Lower lobe of right lung (tissue), 2 donors: ENCODE measurements around the gene HPSE2. TPM values are rescaled to one million over a fixed set of nuclear protein-coding genes. Genes with fewer than 3 reads are reported as not detected.

ENCODE experiments used
- ATAC-seq, 2 donors: fragments of 200-7000 bp; cut with Tn5 transposase; one replicate each; pipeline ENCODE4 v1.9.1; 2020 to 2022; ENCODE audit warnings: mild to moderate bottlenecking in 2 of 2, moderate library complexity in 2 of 2
- DNase-seq: peaks from one replicate; pipeline ENCODE4 v3.0.0-alpha.2; 2020
- H3K27ac ChIP-seq: fragments of 200-600 bp; one replicate; pipeline ENCODE4 v1.8.0; 2022
- H3K27me3 ChIP-seq: fragments of 200-600 bp; one replicate; pipeline ENCODE4 v1.8.0; 2022; ENCODE audit warnings: low read depth
- H3K36me3 ChIP-seq: fragments of 200-600 bp; one replicate; pipeline ENCODE4 v1.8.0; 2022; ENCODE audit warnings: mild to moderate bottlenecking
- H3K4me1 ChIP-seq: fragments of 200-600 bp; one replicate; pipeline ENCODE4 v1.8.0; 2022
- H3K4me3 ChIP-seq: fragments of 200-600 bp; one replicate; pipeline ENCODE4 v1.8.0; 2022; ENCODE audit warnings: mild to moderate bottlenecking
- H3K9me3 ChIP-seq: fragments of 200-600 bp; one replicate; pipeline ENCODE4 v1.8.0; 2022
- CTCF ChIP-seq: fragments of 200-600 bp; IDR thresholded peaks from one replicate; pipeline ENCODE4 v1.8.0; 2022; ENCODE audit warnings: antibody characterized with exemption, mild to moderate bottlenecking
- intact Hi-C: fragments of 100-400 bp; cut with DNase I; formaldehyde crosslinking; loops from one replicate; pipeline ENCODE4 v1.11.0; 2022
- total RNA-seq: library from RNA; stranded (reverse); fragmentation: NEBNext Ultra II Directional; extraction: Animal tissue kit (Norgen Biotek cat#: 25700); gene quantifications from one replicate; pipeline ENCODE4 v1.2.1, GENCODE V29; 2021
- donor health status: DM: no; HTN: yes; CAD: no; lungs with severe emphysema.

HPSE2 gene
- total RNA-seq, 1 donor from 2014 or later, result 0.77 TPM

- Histone ChIP-seq H3K36me3 (no peaks in the 10 kb centered on the region), H3K4me1 (no peaks in the 10 kb centered on the region), H3K27me3 (peaks cover 8% of the 10 kb centered on the region), H3K27ac (no peak overlapping the region), H3K4me3 (no peak overlapping the region), H3K9me3 (no peaks in the 10 kb centered on the region)
- TF ChIP-seq CTCF, result no peak
- ATAC-seq (no peak), DNase-seq (no peak)
- intact Hi-C loops, result no loop called here
Measured at GRCh38 chr10:98611436-98611835, 624.2 kb downstream of the HPSE2 start.

- DNase-seq (no peak), ATAC-seq (no peak)
- peaks cover 8% of the 10 kb centered on the region for H3K27me3 ChIP-seq
- no peaks in the 10 kb centered on the region for H3K9me3 ChIP-seq
- H3K4me3 ChIP-seq, result no peak overlapping the region
- H3K27ac ChIP-seq, result no peak overlapping the region
- intact Hi-C loops, result no loop called here
- TF ChIP-seq CTCF, result no peak
- no peaks in the 10 kb centered on the region for H3K4me1 ChIP-seq
- no peaks in the 10 kb centered on the region for H3K36me3 ChIP-seq
Measured at GRCh38 chr10:98610836-98611235, 624.8 kb downstream of the HPSE2 start.

- no peaks in the 10 kb centered on the region for H3K36me3 ChIP-seq
- ATAC-seq (no peak), DNase-seq (no peak)
- intact Hi-C loops, result no loop called here
- H3K27me3 ChIP-seq, result peaks cover 8% of the 10 kb centered on the region
- TF ChIP-seq CTCF, result no peak
- no peaks in the 10 kb centered on the region for H3K4me1 ChIP-seq
- no peaks in the 10 kb centered on the region for H3K9me3 ChIP-seq
- H3K27ac ChIP-seq, result no peak overlapping the region
- no peak overlapping the region for H3K4me3 ChIP-seq
Measured at GRCh38 chr10:98610301-98610700, 625.4 kb downstream of the HPSE2 start.

- H3K4me3 ChIP-seq, result no peak overlapping the region
- no peak for DNase-seq
- H3K27me3 ChIP-seq, result peaks cover under 1% of the 10 kb centered on the region
Measured at GRCh38 chr10:98609265-98609664, 626.4 kb downstream of the HPSE2 start.

GRCh38 chr10:98608411-98608810 lies 627.2 kb downstream of the HPSE2 start:
- no peak for TF ChIP-seq CTCF
- no peaks in the 10 kb centered on the region for H3K36me3 ChIP-seq
- H3K4me3 ChIP-seq, result no peak overlapping the region
- ATAC-seq, result no peak
- DNase-seq, result no peak
- no peak overlapping the region for H3K27ac ChIP-seq
- H3K4me1 ChIP-seq, result no peaks in the 10 kb centered on the region
- intact Hi-C loops, result no loop called here
- H3K27me3 ChIP-seq, result no peaks in the 10 kb centered on the region
- no peaks in the 10 kb centered on the region for H3K9me3 ChIP-seq

More at GRCh38 chr10:98609265-98609664, 626.4 kb downstream of the HPSE2 start:
- H3K27ac ChIP-seq, result no peak overlapping the region
- no peaks in the 10 kb centered on the region for H3K4me1 ChIP-seq
- intact Hi-C loops, result no loop called here
- no peaks in the 10 kb centered on the region for H3K9me3 ChIP-seq
- H3K36me3 ChIP-seq, result no peaks in the 10 kb centered on the region
- no peak for TF ChIP-seq CTCF
- ATAC-seq, result no peak

- Histone ChIP-seq H3K36me3 (no peaks in the 10 kb centered on the region), H3K4me1 (no peaks in the 10 kb centered on the region), H3K27me3 (no peaks in the 10 kb centered on the region), H3K27ac (no peak overlapping the region), H3K4me3 (no peak overlapping the region), H3K9me3 (no peaks in the 10 kb centered on the region)
- no peak for TF ChIP-seq CTCF
- intact Hi-C loops, result no loop called here
- ATAC-seq, result no peak
- no peak for DNase-seq
Measured at GRCh38 chr10:98602224-98602623, 633.4 kb downstream of the HPSE2 start.
